Ovary (tissue), 3 donors: Measurements from ENCODE around the gene NMBR.

Experiments
- CTCF ChIP-seq, 3 donors: fragments of 450-650 bp in 2 of 3; fragments of 200-600 bp in 1 of 3; IDR thresholded peaks; one replicate each; pipeline versions ENCODE4 v1.5.1 to v1.8.0; 2016 to 2022; ENCODE audit warnings: antibody characterized with exemption in 3 of 3, mild to moderate bottlenecking in 1 of 3
- EP300 ChIP-seq: sonication (generic); formaldehyde crosslinking; IDR thresholded peaks from one replicate; pipeline ENCODE4 v1.6.1; 2017; ENCODE audit warnings: antibody characterized with exemption
- POLR2A ChIP-seq: fragments of 450-650 bp; IDR thresholded peaks from one replicate; pipeline ENCODE4 v1.6.1; 2017; ENCODE audit warnings: antibody characterized with exemption, mild to moderate bottlenecking, moderate library complexity
- donor health status: DM: no; HTN: no; CAD: no.

- TF ChIP-seq POLR2A (no peak), CTCF (IDR thresholded peaks at IDR 0.05) (no peak), EP300 (no peak)
These were observed 95.5 kb downstream of the NMBR start for GRCh38 chr6:142051404-142051803.
